Measurements from ENCODE around the gene MYO1E.

Gene MYO1E

DNA sequence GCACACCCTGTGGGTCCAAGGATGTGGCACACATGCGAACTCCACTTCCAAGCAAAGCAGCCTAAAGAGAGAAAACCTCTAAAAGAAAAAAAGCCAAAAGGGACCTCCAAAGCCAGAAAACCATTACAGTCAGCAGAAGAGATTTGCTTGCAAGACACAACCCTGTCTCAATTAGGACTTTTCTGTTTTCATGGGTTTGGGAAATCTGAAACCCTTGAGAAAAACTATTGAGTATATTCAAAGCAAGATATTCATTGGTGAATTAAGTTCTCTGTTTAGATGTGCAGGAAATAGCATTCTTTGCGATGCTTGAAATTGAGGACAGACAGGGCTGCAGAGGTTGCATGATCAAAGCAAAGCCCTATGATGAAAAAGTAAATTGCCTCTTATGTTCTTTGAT, 176.3 kb downstream of the MYO1E start:
- DNase-seq (ENCODE audit: low read depth in 2 of 2), result no peak

DNA sequence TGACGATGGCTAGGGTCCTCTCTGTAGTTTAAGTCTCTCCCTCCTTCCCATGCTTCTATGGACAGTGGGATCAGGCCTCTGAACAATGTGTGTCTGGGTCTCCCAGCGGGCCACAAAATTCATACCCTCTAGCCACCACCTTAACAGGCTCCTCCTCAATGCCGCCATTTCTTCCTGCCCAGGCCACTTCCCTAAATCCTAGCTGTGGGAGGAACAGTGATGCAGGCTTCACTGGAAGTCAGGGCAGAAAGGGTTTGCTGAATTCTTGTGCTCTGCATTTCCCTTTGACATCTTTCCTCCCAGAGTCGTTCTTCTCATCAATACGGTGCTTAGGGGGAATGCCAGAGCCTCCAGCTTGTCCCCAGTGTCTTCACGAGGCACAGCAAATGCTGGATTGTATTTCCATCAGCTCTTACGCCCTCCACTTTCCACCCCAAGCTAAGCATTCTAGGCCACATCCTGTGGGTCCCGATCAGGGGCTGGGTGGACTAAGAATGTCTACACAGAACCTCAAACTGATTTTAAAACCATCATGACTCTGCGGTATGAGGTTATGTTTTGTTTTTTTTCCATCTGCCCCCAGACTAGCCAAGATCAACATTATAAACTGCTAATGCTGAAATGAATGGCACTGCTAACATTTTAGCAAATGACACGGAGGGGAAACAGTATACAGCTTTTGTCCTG, 177.9 kb downstream of the MYO1E start:
- DNase-seq (ENCODE audit: low read depth in 2 of 2), result no peak

DNA sequence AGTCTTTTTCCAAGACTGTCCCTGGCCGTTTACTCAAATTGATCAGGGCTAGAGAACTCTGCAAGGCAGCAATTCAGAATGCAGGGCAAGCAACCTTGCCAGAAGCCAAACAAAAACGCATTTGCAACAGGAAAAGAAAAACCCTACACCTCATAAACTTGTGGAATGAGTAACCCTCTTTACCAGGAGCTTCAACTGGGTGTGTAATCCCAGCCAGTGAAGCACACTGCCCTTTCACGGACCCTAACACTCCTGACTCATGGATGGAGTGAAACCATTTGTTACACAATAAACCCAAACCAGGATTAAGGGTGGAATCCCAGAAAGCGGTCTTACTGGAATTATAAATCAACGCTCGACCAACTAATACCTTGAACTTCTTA, 180.8 kb downstream of the MYO1E start:
- peak; percentile 78 to 80 for DNase-seq (ENCODE audit: low read depth in 2 of 2)

DNA sequence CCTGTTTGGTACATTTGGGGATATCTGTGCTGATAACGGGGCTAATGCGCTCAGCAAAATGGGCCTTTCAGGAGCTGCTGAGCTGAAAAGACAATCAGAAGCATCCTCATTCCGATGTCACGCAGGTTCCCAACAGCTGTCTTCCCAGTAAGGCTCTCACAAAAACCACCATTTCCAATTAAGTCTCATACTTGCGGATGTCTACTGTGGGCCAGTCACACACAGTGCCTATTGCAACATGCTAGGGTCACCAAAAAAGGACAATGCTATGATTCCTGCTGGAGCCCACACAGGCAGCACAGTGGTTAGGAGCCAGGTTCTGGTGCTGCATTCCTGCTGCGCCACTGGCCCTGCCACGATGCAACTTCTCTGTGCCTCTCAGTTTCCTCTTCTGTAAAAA, 182.4 kb downstream of the MYO1E start:
- DNase-seq (ENCODE audit: low read depth in 2 of 2), result no peak

DNA sequence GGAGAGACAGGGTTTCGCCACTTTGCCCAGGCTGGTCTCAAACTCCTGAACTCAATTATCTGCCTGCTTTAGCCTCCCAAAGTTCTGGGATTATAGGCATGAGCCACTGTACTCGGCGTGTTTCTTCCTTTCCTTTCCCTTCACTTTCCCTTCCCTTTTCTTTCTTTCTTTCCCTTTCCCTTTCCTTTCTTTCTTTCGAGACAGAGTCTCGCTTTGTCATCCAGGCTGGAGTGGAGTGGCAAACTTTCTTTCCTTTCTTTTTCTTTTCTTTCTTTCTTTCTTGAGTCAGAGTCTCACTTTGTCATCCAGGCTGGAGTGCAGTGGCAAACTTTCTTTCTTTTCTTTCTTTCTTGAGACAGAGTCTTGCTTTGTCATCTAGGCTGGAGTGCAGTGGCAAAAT, 183.4 kb downstream of the MYO1E start:
- no peak for DNase-seq (ENCODE audit: low read depth in 2 of 2)

DNA sequence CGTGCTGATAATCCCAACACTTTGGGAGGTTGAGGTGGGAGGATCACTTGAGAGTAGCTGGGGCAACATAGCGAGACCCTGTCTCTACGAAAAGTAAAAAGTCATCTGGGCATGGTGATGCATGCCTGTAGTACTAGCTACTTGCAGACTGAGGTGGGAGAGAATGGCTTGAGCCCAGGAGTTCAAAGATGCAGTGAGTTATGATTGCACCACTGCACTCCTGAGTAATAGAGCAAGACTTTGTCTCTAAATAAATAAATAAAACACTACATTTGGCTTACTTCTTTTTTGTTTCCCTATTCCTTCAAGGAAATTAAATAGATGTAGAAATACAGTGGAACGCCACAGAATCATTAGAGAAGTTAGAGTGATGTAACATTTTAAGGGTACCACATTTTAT, 186.2 kb downstream of the MYO1E start:
- no peak for DNase-seq (ENCODE audit: low read depth in 2 of 2)

DNA sequence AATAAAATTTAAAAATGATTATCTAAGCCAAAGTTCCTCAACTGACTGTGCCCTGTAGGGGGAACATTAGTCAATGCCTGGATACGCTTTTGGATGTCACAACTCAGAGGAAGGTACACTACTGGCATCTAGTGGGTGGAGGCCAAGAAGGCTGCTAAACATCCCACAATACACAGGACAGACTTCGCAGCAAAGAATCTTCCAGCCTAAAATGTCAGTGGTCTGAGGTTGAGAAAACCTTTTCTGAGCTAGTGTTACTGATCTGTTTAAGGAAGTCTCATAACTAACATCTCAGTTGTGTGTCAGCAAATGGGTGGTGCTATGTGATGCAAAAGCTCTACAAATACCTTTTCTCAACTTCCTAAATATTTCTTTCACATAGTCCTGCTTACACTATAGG, 186.9 kb downstream of the MYO1E start:
- no peak for DNase-seq (ENCODE audit: low read depth in 2 of 2)

DNA sequence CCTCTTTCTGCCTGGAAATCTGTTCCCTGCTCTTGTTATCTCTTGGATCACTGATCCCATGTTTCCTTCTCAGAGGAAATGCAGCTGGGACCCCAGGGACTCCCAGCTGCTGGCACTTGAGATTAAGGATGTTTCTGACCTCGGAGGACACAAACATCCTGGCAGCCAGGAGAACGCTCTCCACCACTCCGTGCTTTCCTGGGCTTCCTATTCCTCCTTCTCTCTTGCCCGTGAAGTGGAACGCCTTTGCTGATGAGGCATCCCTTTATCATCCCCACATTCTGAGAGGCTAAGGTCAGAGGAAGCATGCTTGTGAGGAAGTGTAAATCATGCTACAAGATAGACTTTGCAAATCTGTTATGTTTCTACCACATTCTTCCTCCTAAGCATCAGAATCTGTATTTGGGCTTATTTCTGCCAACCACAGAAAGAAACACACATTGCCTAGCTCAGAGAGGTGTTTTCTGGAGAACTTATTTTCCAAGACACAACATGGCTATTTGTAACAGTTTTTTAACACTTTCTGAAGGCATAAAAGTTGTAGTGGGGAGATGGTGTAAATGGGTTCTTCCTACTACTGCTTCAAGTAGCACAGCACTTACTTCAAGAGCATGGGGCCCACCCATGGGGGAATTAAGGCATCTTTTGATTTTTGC, 191.6 kb downstream of the MYO1E start:
- DNase-seq (ENCODE audit: low read depth in 2 of 2), result no peak

DNA sequence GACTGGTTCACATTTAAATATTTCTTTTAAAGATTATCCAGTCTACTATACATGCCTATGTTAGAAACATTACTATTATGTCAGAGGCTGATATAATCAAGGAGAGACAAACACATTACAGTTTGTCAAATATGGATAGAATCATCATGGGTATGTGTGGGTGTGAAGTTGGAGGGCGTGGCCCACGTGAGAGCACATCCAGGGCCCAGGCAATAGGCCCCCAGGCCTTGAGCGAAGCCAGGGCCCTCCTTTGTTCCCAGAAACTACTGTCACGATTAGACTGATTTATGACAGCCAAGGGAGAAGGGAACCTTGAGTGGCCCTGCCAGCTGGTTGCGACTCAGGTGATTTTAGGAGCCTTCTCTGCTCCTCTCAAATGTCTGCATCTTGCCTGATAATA, 193.0 kb downstream of the MYO1E start:
- no peak for DNase-seq (ENCODE audit: low read depth in 2 of 2)

DNA sequence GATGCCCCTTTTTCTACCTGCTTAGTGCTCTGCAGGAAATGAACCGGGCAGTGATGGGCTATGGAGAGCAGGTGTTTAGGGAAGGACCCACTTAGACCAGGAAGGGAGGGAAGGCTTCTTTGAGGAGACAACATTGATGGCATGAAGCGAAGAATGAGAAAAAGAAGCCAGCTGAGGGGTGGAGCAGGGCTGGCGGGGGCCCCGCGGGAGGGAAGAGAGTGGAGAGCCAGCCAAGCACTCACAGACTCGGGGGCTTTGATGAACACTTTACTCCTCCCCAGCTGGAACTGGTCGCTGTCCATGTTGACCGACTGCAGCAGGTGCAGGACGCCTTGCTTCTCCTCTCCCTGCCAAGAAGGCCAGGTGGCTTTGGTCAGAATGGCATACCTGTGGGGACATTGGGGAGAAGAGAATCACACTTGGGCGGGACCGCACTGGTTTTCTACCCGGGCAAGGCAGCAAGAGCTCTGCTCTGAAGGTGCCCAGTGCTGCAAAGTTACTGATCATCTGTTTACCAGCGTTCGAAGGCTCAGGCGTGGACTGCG, 194.4 kb downstream of the MYO1E start:
- no peak for DNase-seq (ENCODE audit: low read depth in 2 of 2)

DNA sequence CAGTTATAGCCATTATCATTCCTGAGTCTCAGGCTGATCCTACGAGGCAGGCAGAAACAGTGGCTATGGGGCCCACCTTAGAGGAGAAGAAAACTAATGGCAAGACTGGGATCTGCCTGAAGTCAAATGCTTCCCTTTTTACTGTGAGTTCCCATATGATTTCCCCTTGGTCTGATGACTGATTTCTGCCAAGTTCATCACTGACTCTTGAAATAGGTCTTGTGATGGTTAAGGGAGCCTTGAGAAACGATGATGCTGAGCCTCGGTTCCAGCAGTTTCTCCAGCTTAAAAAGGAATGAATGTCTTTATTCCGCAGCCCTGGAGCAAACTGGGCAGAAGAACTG, 195.4 kb downstream of the MYO1E start:
- DNase-seq (ENCODE audit: low read depth in 2 of 2), result no peak

DNA sequence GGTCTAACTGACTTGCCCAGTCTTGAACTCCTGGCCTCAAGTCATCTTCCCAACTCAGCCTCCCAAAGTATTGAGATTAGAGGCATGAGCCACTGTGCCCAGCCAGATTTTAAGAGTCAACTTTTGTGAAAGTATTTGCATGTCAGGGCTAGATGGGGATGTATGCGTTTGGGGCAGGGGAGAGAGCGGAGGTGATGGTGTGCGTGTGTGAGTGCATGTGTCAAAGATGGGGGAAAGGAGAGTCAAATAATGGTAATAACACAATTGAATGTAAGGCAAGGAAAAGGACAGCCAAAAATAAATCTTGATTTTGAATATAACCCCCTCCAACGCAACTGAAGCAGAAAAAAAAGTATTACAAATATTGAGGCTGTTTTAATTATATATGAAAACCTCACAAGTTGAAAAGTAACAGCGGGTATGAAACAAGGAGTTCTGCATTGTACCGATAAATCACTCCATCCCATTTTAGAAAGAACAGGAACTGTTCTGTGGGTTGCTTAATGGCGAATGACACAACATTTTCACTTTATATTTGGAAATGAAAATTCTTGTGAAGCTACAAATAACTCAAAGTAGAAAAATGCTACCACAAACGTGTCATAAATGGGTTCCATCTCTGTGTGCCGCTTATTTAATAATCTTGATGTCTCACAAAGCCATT, 195.9 kb downstream of the MYO1E start:
- DNase-seq (ENCODE audit: low read depth in 2 of 2), result peak in 1 of 2 experiments; percentile 20

DNA sequence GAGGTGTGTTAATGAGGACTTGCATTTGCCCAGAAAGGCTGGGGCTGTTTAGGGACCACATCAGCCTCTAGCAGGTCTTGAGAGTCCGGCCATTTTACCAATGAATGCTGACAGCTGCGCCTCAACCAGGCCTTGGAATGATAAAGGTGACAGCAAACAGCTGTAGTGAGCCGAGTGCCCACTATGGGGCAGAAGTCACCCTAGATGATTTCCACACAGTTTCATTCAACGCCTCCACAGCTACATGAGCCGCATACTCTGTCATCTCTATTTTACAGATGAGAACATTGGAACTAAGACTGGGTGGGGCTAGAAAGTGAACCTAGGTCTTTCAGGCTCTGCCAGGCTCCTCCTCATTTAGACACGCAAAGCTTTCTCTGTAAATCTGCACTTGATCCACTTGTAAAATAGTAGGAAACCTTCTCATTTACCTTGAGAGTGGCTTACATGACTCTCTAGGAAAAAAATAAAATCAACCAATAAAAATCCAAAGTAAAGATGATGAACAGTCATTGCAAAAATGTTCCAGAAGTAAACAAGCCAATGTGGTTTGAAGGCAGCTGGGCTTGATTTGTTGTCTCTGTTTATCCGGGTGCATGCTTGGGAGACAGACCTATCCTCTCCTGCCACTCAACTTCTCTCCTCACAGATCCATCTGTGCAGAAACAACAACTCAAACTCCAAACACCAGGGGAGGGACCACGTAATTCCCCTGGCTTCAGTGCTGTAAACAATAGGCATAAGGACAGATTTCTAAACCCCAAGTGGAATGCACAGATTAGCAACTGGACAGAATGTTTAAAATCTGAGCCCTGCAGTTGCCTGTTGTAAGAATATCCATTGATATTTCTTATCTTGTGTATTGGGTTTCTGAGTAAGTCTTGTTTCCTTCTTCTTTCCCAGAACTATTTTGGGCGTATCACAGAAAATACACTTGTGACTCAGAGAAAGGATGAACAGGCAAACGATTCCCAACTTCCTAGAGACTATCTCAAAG, 197.5 kb downstream of the MYO1E start:
- DNase-seq (ENCODE audit: low read depth in 2 of 2), result peak in 1 of 2 experiments; percentile 22

DNA sequence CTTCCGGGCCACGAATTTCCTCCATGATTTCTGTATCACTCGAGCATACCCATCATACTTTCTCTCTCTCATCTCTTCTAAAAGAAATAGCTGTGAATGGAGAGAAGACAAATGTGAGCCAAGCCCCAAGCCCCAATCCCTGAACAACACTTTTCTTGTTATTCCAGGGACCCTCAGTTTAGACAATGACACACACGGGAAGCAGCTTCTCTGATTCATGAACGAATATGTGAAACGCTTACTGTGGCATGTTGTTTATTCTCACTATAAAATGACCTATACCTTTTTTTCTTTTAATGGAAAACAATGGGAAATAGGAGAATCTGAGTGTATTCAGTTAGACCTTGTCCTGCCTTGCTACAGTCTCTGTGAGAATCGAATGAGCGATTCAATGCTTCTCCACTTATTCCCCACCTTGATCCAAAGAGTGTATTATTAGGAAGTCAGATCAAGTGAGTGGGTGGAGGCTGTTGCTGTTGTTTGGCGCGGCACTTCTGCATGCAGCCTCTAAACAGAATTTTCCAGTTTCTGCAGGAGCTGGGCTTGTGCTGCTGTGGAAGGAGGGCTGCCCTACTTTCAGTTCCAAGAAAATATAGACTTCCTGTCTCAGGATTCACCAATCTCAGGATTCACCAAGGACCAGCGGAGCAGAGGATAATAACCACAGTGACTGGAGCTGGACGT, 198.4 kb downstream of the MYO1E start:
- no peak for DNase-seq (ENCODE audit: low read depth in 2 of 2)

DNA sequence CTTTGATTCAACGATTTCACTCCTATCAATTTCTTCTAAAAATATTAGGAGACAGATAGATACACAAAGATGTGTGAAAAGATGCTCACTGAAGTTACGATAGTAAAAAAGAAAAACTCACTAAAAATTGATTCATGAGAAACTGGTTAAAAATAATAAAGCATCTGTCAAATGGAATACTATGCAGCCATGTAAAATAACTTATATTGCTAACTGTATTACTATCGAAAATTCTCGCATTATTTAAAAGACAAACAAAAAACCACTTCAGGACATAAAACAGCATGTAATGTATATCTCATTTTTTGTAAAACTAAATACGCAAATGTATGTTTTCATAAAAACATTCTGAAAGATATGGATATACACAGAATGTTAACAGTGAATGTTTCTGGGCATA, 199.5 kb downstream of the MYO1E start:
- DNase-seq (ENCODE audit: low read depth in 2 of 2), result no peak

DNA sequence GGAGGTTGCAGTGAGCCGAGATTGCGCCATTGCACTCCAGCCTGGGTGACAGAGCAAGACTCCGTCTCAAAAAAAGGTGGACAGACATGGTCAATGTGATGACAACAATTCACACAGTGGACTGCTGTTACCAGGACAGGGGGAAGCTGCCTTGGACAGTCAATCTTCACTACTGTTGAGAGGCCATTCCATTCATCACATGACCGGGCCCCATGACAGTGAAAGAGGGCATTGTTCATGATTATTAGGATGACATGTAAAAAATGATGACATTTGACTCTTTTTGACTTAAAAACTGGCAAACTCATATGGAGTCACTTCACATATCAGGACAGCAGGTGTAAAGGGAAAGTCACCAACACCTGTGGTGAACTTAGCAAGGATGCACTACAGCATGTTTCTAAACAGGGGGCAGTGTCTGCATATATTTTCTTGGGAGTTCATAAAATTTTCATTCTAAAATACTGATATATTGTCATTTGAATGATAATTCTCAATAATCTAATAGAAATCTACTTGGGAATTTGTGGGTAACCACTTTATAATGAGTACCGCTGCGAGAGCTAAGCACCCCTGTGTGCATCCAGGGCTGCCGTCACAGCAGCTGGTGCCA, 200.3 kb downstream of the MYO1E start:
- no peak for DNase-seq (ENCODE audit: low read depth in 2 of 2)

DNA sequence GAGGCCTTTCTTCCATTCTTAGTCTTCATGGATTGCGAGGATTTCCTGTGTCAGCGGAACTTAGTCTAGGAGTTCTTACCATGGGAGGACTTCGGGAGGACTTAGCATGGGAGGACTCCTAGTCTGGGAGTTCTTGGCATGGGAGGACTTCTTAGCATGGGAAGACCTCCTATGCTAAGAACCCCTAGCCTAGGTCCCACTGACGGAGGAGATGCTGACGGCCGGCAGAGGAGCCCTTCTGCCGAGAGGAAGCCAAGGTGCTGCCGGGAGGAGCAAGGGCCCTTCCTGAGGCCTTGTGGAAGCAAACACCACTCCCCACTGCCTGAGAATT, 201.6 kb downstream of the MYO1E start:
- DNase-seq (ENCODE audit: low read depth in 2 of 2), result no peak

DNA sequence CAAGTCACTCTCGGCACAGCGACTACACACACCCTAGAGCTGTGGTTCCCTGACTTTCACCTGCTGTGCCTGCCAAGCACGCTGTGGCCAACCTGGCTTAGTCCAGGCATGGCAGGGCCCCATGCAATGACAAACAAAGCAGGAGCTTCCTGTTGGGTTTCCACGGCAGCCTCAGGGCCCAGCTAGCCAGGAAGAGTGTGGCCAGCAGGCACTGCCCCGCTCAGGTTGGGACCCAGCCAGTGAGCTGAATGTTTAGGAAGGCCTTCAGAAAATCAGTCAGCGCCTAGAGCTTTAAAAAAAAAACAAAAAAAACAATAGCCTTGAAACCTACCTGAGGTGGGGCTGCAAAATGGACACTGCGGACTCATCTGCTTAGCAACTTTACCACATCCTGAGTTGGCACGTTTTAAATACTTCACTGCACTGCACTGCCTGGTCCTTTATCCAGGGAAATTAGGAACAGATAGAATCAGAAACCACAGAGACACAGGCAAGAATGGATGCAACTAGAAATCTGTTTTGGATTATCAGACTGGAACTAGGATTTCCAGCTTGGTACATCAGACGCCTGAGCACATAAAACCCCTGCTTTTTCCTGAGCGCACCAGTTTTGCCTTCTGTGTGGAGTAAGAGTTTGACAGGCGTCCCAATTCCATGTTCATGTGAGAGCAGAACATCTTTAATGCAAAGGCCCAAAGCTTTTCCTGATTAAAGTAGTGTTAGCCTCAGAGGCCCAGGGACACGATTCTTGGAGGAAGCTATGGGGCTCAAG, 202.2 kb downstream of the MYO1E start:
- peak; percentile 87 to 92 for DNase-seq (ENCODE audit: low read depth in 2 of 2)

DNA sequence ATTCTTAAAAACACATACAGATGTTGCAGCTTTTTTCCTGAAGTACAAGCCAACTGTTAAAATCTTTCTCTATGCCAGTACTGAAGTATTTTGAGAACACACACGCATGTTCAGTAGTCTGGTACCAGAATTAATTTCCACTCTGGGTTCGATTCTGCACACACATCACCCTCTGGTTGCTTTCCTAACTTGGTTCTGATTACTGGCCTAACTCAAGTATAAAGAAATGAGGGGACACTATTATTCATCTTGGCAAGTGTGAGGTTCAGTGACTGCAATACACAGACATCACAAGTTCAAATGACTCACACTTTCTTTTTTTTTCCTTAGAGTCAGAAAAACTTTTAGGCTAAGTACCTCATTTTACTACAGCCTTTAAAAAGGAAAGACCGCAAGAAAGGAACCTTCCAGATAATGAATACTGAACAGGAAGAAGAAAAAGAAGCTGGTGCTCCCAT, 203.4 kb downstream of the MYO1E start:
- peak in 1 of 2 experiments; percentile 47 for DNase-seq (ENCODE audit: low read depth in 2 of 2)

DNA sequence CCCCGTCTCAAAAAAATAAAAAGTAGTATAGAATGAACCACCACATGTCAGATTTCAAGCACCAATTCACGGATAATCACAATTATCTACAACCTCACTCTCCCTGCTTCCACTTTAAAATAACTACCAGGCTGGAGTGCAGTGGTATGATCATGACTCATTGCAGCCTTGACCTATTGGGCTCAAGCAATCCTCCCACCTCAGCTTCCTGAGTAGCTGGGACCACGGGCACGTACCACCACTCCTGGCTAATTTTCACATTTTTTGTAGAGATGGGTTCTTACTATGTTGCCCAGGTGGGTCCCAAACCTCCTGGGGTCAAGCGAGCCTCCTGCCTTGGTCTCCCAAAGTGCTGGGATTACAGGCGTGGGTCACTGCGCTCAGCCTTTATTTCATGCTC, 204.1 kb downstream of the MYO1E start:
- no peak for DNase-seq (ENCODE audit: low read depth in 2 of 2)
